Measurements from ENCODE around the gene SYT7. TPM values are rescaled to one million over a fixed set of nuclear protein-coding genes. Genes with fewer than 3 reads are reported as not detected.

The SYT7 gene
- total RNA-seq, 1 donor from 2014 or later, result 0.09 TPM

DNA sequence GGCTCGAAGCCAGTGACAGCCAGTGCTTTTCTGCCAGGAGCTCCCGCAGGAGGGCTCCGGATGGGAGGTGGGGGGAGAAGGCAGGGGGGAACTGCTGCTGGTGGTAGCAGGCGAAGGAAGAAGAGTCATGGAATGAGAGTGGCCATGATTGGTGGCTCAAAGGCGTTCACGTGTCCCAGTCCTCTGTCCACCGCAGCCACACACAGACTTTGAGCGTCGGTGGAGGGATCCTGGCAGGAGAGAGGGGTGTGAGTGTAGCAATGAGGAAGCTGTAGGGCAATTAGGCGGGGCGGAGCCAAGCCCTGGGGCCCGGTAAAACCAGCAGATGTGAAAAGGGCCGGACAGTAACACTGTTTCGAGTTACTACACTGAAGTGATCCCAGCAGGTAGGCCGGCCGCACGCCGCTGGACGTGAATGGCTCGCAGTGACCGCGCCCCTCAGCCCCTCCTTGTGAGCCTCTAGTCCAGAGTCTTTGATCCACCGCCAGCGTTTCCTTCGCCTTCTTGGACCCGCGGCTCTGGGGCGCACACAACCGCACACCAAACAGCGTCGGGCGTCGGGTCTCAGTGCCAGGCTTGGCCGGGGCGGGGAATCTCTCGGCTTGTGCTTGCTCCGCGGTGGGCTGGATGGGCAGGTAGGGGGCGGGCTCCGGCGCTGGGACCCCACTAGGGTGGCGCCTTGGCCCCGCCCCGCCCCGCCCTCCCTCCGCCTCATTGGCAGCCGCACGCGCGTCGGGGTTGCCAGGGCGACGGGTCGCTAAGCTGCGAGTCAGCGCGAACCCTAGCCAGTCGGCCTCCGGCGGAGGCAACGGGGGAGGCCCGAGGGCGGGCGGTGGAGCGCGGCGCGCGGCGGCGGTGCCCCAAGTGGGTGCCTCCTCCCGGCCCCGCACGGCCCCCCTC is 72.7 kb downstream of the SYT7 start, which contains the start of gene LRRC10B:
LRRC10B (plus strand) TSS at position 788 of the 900 bp plus-strand sequence. CDS start 250 bp downstream, outside the sequence.
- Mint-ChIP-seq H3K27ac (no peak within 1 kb of the TSS), H3K9me3 (no peaks in the 10 kb centered on the region), H3K4me1 (ENCODE audit: low read depth) (peaks cover 11% of the 10 kb centered on the region), H3K4me3 (ENCODE audit: low read depth) (peak within 1 kb of the TSS; percentile 58), H3K36me3 (ENCODE audit: low read depth) (no peaks in the 10 kb centered on the region), H3K27me3 (ENCODE audit: low read depth) (peaks cover 43% of the 10 kb centered on the region)
- DNase-seq (ENCODE audit: low spot score), result peak; percentile 23
- intact Hi-C loops (cut with micrococcal nuclease), result loop anchor here (10.0 kb wide), 1 partner anchor 1417 kb away; the partner anchor contains the start of gene CHRM1

DNA sequence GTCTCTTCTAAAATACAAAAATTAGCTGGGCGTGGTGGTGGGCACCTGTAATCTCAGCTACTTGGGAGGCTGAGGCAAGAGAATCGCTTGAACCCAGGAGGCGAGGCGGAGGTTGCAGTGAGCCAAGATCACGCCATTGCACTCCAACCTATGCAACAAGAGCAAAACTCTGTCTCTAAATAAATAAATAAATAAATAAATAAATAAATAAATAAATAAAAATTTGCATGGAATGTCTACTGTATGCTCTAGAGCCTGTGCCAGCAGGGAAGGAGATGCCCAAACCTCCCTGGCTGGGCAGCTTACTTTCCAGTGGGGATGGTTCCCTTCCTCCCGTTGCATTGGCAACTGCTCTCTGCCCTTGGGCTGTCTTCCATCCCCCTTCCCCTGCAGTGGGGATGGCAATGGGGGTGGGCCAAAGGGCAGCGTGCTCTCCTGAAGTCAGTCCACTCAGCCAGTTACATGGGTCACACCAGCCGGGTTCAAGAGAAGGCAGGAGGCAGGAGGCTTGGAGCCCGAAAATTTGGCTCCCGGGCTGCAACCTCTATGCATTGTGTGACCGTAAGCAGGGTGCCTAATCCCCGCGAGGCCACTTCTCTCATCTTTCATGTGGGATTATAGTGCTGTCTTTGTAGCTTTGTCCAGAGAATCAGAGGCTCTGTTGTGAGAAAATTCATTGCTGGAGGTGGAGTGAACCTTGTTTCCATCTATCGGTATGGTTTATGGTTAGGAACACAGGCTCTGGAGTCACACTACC is 73.7 kb downstream of the SYT7 start:
- H3K4me3 Mint-ChIP-seq (ENCODE audit: low read depth), result no peak overlapping the region
- no peak for DNase-seq (ENCODE audit: low spot score)
- H3K27ac Mint-ChIP-seq, result no peak overlapping the region
- no peaks in the 10 kb centered on the region for H3K9me3 Mint-ChIP-seq
- H3K4me1 Mint-ChIP-seq (ENCODE audit: low read depth), result peaks cover 11% of the 10 kb centered on the region
- intact Hi-C loops (cut with micrococcal nuclease), result loop anchor here (10.0 kb wide), 1 partner anchor 1418 kb away; the partner anchor contains the start of gene CHRM1
- H3K36me3 Mint-ChIP-seq (ENCODE audit: low read depth), result no peaks in the 10 kb centered on the region
- H3K27me3 Mint-ChIP-seq (ENCODE audit: low read depth), result peaks cover 43% of the 10 kb centered on the region

DNA sequence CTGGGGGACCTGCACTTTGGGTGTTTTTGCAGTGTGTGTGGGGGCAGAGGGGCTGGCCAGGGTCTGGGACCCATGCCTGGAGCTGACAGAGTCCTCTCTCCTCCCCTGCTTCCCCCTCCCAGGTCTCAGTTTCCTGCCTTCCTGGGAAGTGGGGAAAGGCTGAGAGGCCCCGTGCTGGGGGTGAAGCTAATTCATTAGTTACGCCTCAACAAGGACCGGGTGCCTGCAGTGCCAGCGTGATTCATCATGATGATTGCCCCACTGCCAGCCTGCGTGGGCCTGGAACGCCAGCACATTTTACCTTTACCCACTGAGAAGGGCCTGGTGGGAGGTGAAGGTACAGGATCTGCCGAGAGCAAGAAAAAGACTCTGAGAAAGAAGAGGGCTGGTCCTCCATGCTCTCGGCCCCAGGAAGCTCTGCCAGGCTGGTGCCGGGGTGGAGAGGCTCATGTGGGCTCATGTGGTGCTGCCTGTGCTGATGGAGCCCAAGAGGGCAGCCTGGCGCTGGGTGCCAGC is 75.2 kb downstream of the SYT7 start:
- DNase-seq (ENCODE audit: low spot score), result no peak
- peaks cover 11% of the 10 kb centered on the region for H3K4me1 Mint-ChIP-seq (ENCODE audit: low read depth)
- H3K4me3 Mint-ChIP-seq (ENCODE audit: low read depth), result no peak overlapping the region
- H3K27ac Mint-ChIP-seq, result no peak overlapping the region
- H3K9me3 Mint-ChIP-seq, result no peaks in the 10 kb centered on the region
- no peaks in the 10 kb centered on the region for H3K36me3 Mint-ChIP-seq (ENCODE audit: low read depth)
- peaks cover 37% of the 10 kb centered on the region for H3K27me3 Mint-ChIP-seq (ENCODE audit: low read depth)
- intact Hi-C loops (cut with micrococcal nuclease), result loop anchor here (10.0 kb wide), 1 partner anchor 1419 kb away; the partner anchor contains the start of gene CHRM1

DNA sequence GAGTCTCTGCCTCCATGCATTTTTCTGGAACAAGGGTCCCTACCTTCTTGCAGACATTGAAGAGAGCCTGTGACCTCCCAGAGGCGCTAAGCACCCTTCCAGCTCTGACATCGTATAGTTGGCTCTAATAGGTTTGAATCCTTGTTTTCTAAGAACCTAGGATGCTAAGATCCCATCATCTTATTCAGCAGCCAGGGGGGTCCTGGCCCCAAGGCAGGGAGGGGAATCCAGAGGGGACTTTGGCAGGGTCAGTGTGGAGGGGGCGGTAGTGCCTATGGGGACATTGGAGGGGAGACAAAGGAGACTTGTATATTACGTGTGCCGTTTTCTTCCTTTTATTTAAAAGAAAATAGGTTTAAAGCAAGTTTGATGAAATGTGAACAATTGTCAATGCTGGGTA is 75.8 kb downstream of the SYT7 start:
- Mint-ChIP-seq H3K4me1 (ENCODE audit: low read depth) (peaks cover 11% of the 10 kb centered on the region), H3K4me3 (ENCODE audit: low read depth) (no peak overlapping the region), H3K9me3 (no peaks in the 10 kb centered on the region), H3K27ac (no peak overlapping the region), H3K36me3 (ENCODE audit: low read depth) (no peaks in the 10 kb centered on the region), H3K27me3 (ENCODE audit: low read depth) (peaks cover 33% of the 10 kb centered on the region)
- DNase-seq (ENCODE audit: low spot score), result no peak
- intact Hi-C loops (cut with micrococcal nuclease), result loop anchor here (10.0 kb wide), 1 partner anchor 1420 kb away; the partner anchor contains the start of gene CHRM1

DNA sequence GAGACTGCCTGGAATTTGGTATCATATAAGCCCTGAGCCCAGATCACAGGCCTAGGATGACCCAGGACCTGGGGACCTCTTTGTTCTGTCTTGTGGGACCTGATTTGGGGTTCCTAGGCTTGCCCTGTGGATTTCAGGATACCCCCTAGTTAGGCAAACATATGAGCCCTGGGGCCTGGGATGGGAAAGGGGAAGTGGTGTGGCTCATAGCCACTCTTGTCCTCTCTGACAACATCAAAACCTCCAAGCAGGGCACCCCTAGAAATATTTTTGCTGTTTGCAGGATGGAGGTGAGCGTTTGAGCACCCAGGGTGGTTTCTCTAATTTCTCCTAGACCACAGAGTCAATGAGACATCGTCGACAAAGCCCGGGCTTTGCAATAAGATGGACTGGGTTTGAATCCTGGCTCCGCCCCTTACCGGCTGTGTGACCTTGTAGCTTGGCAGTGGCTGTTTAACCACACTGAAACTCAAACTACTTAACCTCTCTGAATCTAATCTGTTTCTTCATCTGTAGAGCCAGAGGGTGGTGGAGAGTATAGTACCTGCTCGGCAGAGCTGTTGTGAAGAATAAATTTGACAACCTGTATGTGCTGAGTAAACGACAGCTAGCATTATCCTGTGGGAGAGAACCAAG is 77.6 kb downstream of the SYT7 start:
- Mint-ChIP-seq H3K27me3 (ENCODE audit: low read depth) (peaks cover 32% of the 10 kb centered on the region), H3K27ac (no peak overlapping the region), H3K9me3 (no peaks in the 10 kb centered on the region), H3K4me1 (ENCODE audit: low read depth) (peaks cover 11% of the 10 kb centered on the region), H3K4me3 (ENCODE audit: low read depth) (no peak overlapping the region), H3K36me3 (ENCODE audit: low read depth) (no peaks in the 10 kb centered on the region)
- no peak for DNase-seq (ENCODE audit: low spot score)
- intact Hi-C loops (cut with micrococcal nuclease), result loop anchor here (10.0 kb wide), 1 partner anchor 1422 kb away; the partner anchor contains the start of gene CHRM1

DNA sequence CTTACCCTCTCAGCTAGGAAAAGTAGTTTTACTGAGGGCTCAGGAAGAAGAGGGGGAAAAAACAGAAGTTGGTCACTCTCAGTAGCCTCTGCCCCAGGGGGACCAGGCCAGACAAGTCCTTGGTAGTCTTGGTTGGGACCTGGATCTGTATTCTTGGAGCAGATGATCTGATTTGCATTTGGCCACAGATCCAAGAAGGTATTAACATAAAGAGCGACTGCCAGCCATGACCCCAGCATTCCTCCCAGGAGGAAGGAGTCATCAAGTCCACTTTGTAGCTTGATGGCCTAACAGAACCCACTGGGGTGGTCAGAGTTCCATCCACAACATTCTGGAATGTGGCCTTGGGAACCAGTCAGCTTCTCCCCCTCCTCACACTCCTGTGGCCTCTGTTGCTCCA is 78.4 kb downstream of the SYT7 start:
- H3K27me3 Mint-ChIP-seq (ENCODE audit: low read depth), result peaks cover 25% of the 10 kb centered on the region
- no peaks in the 10 kb centered on the region for H3K9me3 Mint-ChIP-seq
- H3K4me1 Mint-ChIP-seq (ENCODE audit: low read depth), result peaks cover 5% of the 10 kb centered on the region
- no peak for DNase-seq (ENCODE audit: low spot score)
- H3K4me3 Mint-ChIP-seq (ENCODE audit: low read depth), result no peak overlapping the region
- no peak overlapping the region for H3K27ac Mint-ChIP-seq
- H3K36me3 Mint-ChIP-seq (ENCODE audit: low read depth), result no peaks in the 10 kb centered on the region
- intact Hi-C loops (cut with micrococcal nuclease), result loop anchor here (10.0 kb wide), 1 partner anchor 1422 kb away; the partner anchor contains the start of gene CHRM1

DNA sequence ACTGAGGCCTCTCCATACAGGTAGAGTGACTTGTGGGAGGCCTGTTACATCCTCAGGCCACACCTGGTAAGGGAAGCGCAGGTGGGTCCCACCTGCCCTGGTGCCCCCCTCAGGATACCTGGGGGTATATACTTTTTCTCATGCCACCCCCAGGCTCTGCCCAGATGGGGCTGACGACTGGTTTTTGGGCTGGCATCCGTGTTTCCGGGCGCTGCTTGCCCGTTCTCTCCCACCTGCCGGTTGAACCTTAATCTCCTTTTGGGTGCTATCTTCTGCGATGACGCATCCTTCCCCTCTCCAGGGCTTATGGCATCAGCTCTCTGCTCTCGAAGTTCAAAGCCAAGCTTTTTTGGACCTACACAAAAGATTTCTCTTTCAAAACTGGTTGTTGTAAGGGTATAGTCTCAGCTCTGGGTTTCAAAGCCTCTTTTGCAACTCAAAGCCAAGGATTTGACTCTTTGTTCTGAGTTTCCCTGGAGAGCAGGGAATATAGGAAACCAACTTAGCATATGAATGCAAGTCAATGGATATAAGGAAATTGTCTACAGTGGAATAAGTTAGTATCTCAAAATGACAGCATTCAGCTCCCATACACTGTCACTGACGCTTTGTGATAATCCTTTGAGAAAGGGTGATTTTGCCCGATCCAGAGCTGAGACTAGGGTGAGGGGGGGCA is 80.9 kb downstream of the SYT7 start:
- peaks cover 5% of the 10 kb centered on the region for H3K4me1 Mint-ChIP-seq (ENCODE audit: low read depth)
- H3K36me3 Mint-ChIP-seq (ENCODE audit: low read depth), result no peaks in the 10 kb centered on the region
- no peak overlapping the region for H3K27ac Mint-ChIP-seq

DNA sequence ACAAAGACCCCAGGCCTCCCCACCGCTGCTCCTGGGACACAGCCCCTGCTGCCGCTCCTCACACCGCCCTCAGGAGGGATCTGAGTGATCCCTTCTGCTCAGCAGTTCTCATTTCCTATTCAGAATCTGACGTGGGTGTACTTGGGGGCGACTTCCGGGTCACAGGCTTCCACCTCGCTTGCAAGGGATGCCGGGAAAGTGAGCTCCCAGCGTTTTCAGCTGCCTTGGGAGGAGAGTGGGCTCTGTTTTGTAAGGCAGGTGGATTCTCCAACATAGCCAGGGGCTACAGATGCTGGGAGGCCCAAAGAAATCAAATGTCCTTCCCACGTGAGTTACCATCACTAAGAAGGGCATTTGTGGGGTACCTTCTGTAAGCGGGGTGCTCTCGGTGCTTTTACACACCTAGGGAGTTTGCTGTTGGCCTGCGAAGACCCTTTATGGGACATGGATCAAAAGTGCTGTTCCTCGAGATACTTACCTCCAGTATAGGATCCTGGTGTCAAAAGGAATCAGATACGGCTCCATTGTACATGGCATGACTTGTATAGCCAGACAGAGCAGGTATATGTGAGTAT is 82.0 kb downstream of the SYT7 start:
- H3K36me3 Mint-ChIP-seq (ENCODE audit: low read depth), result no peaks in the 10 kb centered on the region
- no peak overlapping the region for H3K27ac Mint-ChIP-seq
- no peak for DNase-seq (ENCODE audit: low spot score)
- peaks cover 4% of the 10 kb centered on the region for H3K4me1 Mint-ChIP-seq (ENCODE audit: low read depth)
- intact Hi-C loops (cut with micrococcal nuclease), result no loop called here
- no peak overlapping the region for H3K4me3 Mint-ChIP-seq (ENCODE audit: low read depth)
- H3K27me3 Mint-ChIP-seq (ENCODE audit: low read depth), result no peaks in the 10 kb centered on the region
- H3K9me3 Mint-ChIP-seq, result no peaks in the 10 kb centered on the region

More for the DNA sequence above, 80.9 kb downstream of the SYT7 start:
- H3K4me3 Mint-ChIP-seq (ENCODE audit: low read depth), result no peak overlapping the region
- DNase-seq (ENCODE audit: low spot score), result no peak
- no peaks in the 10 kb centered on the region for H3K9me3 Mint-ChIP-seq
- peaks cover 5% of the 10 kb centered on the region for H3K27me3 Mint-ChIP-seq (ENCODE audit: low read depth)
- intact Hi-C loops (cut with micrococcal nuclease), result loop anchor here (10.0 kb wide), 1 partner anchor 1425 kb away; the partner anchor contains the start of gene CHRM1

DNA sequence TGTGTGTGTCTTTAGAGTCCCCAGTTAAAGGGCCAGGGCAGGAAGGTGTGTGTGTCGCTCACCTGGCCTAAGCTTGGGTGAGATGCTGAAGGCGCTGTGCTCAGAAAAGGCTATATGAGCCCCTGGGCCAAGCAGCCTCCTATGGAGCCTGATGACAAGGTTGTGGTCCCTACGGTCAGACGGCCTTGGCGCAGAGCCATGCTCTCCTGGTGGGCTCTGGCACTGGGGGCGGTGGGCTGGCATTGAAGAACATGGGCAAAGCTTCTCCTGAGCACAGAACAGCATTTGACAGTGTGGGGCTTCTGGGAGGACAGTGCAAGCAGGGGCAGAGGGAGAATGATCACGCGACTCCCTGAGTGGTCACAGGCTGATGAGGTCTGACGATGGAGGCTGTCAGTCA is 83.0 kb downstream of the SYT7 start:
- H3K9me3 Mint-ChIP-seq, result no peaks in the 10 kb centered on the region
- intact Hi-C loops (cut with micrococcal nuclease), result no loop called here
- no peak overlapping the region for H3K27ac Mint-ChIP-seq
- no peak overlapping the region for H3K4me3 Mint-ChIP-seq (ENCODE audit: low read depth)
- no peaks in the 10 kb centered on the region for H3K36me3 Mint-ChIP-seq (ENCODE audit: low read depth)
- no peaks in the 10 kb centered on the region for H3K4me1 Mint-ChIP-seq (ENCODE audit: low read depth)
- no peaks in the 10 kb centered on the region for H3K27me3 Mint-ChIP-seq (ENCODE audit: low read depth)
- no peak for DNase-seq (ENCODE audit: low spot score)

DNA sequence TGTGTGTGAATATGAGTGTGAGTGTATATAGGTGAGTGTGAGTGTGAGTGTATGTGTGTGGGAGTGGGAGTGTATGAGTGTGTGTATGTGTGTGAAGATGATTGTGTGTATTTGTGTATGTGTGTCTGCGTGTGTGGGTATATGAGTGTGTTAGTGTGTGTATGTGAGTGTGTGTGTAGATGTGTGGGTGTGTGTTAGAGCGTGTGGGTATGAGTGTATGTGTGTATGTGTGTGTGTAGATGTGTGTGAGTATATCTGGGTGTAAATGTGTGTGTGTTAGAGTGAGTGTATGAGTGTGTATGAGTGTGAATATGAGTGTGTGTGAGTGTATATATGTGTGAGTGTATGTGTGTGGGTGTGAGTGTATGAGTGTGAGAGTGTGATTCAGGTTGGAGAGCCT is 83.4 kb downstream of the SYT7 start:
- intact Hi-C loops (cut with micrococcal nuclease), result no loop called here
- H3K36me3 Mint-ChIP-seq (ENCODE audit: low read depth), result no peaks in the 10 kb centered on the region

DNA sequence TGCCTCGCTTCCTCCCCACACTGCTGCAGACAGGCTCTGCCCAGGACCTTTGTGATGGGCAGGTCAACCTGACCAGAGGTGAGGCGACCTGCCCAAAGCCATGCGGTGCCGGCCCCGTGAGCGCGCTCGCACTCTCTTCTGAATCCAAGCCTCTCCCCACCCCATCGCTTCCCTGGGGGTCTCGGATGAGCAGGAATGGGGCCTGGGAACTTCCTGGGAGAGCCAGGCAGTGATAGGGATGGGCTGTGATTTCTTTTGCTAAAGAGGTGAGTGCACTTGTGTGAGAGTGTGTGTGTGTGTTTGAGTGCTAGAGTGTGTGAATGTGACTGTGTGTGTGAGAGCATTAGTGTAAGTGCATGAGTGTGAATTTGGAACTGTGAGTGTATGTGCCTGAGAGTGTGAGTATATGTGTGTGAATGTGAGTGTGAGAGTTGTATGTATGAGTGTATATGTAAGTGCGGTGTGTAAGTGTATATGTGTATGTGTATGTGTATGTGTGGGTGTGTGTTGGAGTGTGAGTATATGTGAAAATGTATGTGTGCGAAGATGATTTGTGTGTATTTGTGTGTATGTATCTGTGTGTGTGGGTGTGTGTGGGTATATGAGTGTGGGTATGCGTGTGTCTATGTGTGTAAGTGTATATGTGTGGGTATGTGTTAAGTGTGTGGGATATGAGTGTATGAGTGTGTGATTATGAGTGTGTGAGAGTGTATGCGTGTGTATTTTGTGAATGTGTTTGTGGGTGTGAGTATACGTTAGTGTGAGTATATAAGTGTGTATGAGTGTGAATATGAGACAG is 84.1 kb downstream of the SYT7 start:
- Mint-ChIP-seq H3K36me3 (ENCODE audit: low read depth) (no peaks in the 10 kb centered on the region), H3K27me3 (ENCODE audit: low read depth) (no peaks in the 10 kb centered on the region), H3K9me3 (no peaks in the 10 kb centered on the region), H3K27ac (no peak overlapping the region), H3K4me1 (ENCODE audit: low read depth) (no peaks in the 10 kb centered on the region), H3K4me3 (ENCODE audit: low read depth) (no peak overlapping the region)
- DNase-seq (ENCODE audit: low spot score), result no peak
- intact Hi-C loops (cut with micrococcal nuclease), result no loop called here

More for the DNA sequence above, 83.4 kb downstream of the SYT7 start:
- H3K27me3 Mint-ChIP-seq (ENCODE audit: low read depth), result no peaks in the 10 kb centered on the region
- no peaks in the 10 kb centered on the region for H3K9me3 Mint-ChIP-seq
- no peak overlapping the region for H3K27ac Mint-ChIP-seq
- H3K4me1 Mint-ChIP-seq (ENCODE audit: low read depth), result no peaks in the 10 kb centered on the region
- no peak for DNase-seq (ENCODE audit: low spot score)
- H3K4me3 Mint-ChIP-seq (ENCODE audit: low read depth), result no peak overlapping the region
